Renal pelvis (tissue), 12 donors: ENCODE data around the gene BFSP1. TPM values are rescaled to one million over a fixed set of nuclear protein-coding genes. Genes with fewer than 3 reads are reported as not detected.
A peak's percentile ranks its signal among the peaks of the same experiment; 100 is the strongest.

Experiments used
- DNase-seq: peaks from one replicate; pipeline ENCODE4 v3.0.0-alpha.2; 2013
- long read RNA-seq, 16 experiments: transcript quantifications; one replicate each; lab custom pipeline, GENCODE V29; 2026
- polyA plus RNA-seq, 3 donors: library from polyadenylated mRNA; unstranded; fragments of 120-200 nt; gene quantifications; one replicate each; pipeline ENCODE4 v1.2.1, GENCODE V29; 2013; ENCODE audit not compliant: insufficient read length in 3 of 3

BFSP1 gene
- 1 to 10 TPM; 3.3 to 4.2 (median 4.1) TPM for polyA plus RNA-seq
- long read RNA-seq, donor 1, partial matches to known transcripts, result 0 of 1 reads
- long read RNA-seq, donor 1, other reads (novel, unspliced or antisense), result 0 of 1 reads
- long read RNA-seq, donor 2, partial matches to known transcripts, result 949 of 1,005 reads
- long read RNA-seq, donor 2, other reads (novel, unspliced or antisense), result 55 of 1,005 reads
- long read RNA-seq, donor 3, result 0 reads
- long read RNA-seq, donor 4, partial matches to known transcripts, result 0 of 3 reads
- long read RNA-seq, donor 4, other reads (novel, unspliced or antisense), result 0 of 3 reads
- long read RNA-seq, donor 5, partial matches to known transcripts, result 286 of 491 reads
- long read RNA-seq, donor 5, other reads (novel, unspliced or antisense), result 205 of 491 reads
- long read RNA-seq, donor 6, partial matches to known transcripts, result 454 of 913 reads
- long read RNA-seq, donor 6, other reads (novel, unspliced or antisense), result 459 of 913 reads
- long read RNA-seq, donor 7, partial matches to known transcripts, result 992 of 1,054 reads
- long read RNA-seq, donor 7, other reads (novel, unspliced or antisense), result 62 of 1,054 reads
- long read RNA-seq, donor 8, partial matches to known transcripts, result 0 of 2 reads
- long read RNA-seq, donor 8, other reads (novel, unspliced or antisense), result 0 of 2 reads
- long read RNA-seq, donor 9, partial matches to known transcripts, result 721 of 780 reads
- long read RNA-seq, donor 9, other reads (novel, unspliced or antisense), result 59 of 780 reads
- long read RNA-seq, donor 10, partial matches to known transcripts, result 0 of 1 reads
- long read RNA-seq, donor 10, other reads (novel, unspliced or antisense), result 0 of 1 reads
- long read RNA-seq, donor 11, partial matches to known transcripts, result 0 of 2 reads
- long read RNA-seq, donor 11, other reads (novel, unspliced or antisense), result 0 of 2 reads
- long read RNA-seq, donor 12, partial matches to known transcripts, result 0 of 1 reads
- long read RNA-seq, donor 12, other reads (novel, unspliced or antisense), result 0 of 1 reads
- long read RNA-seq, donor 13, result 0 reads
- long read RNA-seq, donor 14, partial matches to known transcripts, result 1,183 of 1,257 reads
- long read RNA-seq, donor 14, other reads (novel, unspliced or antisense), result 72 of 1,257 reads
- long read RNA-seq, donor 15, result 0 reads
- long read RNA-seq, donor 16, partial matches to known transcripts, result 0 of 3 reads
- long read RNA-seq, donor 16, other reads (novel, unspliced or antisense), result 0 of 3 reads

DNA sequence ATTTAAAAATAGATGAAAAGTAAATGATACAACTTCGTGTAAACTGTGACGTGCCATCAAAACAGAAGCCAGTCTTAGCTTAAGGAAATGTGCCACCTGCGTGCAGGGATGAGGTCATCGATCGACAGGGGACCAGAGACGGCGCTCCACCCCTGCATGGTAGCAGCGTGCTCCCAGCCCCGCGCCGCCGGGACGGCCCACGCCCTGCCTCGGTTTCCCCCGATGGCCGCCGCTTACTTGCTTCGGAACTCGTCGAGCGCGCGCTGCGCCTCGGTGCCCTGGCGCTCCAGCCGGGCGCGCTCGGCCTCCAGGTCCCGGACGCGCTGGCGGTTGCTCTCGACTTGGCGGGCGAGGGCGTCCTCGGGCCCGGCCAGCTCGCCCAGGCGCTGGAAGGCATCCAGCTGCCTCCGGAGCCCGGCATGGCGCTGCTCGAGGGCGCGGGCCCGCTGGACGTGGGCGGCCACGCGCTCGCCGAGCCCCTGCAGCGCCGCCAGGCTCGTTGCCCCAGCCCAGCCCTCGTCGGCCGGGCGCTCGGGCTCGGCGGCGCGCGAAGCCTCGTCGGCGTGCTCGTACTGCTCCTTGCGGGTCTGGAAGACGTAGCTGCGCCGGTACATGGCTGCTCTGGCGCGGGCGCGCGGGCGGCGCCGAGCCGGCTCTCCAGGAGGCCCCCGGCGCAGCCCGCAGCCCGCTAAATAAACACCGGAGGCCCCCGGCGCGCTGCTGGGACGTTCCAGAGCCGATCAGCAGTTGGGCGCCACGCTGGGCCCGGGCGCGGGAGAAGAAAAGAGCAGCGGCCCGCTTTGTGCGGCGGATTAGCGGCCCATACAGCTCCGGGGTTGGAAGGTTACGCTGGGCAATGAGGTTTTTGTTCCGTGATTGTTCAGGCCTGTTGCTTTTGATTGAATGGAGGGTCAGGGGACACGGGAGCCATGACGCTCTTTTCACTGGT lies at the start of gene BFSP1:
Gene BFSP1 (minus strand): TSS at position 664 of the 949 bp plus-strand sequence. CDS start 50 bp downstream, at position 614.
- DNase-seq, result no peak

DNA sequence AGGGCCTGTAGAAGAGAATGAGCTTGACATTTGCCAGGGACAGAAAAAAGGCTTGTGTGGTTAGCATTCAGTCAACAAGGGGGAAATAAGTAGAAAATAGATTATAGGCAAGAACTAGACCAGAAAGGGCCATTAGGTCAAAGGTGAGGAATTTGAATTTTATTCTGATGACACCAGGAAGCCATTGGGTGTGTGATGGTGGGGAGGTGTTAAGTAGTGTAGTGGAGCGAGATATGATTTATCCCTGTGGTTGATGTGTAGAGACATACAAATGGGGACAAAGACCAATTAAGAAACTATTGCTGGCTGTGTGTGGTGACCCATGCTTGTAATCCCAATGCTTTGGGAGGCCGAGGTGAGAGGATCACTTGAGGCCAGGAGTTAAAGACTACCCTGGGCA lies 49.7 kb upstream of the BFSP1 start:
- DNase-seq, result no peak

GRCh38 chr20:17579369-17580039 lies 48.3 kb upstream of the BFSP1 start:
- no peak for DNase-seq

DNA sequence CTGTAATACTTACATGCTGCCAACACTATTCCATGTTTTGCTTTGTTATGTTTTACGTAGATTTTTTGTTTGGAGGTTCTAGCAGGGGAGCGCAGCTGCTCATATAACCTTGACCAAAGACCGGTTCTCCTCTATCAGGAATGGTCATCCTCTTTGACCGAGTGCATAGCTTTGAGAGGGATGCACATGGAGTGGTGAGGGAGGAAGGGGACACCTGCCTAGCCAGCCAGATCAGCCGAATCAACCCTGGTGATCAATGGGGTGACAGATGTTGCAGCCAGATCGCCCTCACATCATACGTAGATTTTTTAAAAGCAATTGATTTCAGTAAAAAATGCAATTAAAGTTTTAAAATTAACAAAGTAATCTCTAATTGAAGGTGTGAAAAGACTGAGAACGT lies 45.0 kb upstream of the BFSP1 start:
- no peak for DNase-seq

DNA sequence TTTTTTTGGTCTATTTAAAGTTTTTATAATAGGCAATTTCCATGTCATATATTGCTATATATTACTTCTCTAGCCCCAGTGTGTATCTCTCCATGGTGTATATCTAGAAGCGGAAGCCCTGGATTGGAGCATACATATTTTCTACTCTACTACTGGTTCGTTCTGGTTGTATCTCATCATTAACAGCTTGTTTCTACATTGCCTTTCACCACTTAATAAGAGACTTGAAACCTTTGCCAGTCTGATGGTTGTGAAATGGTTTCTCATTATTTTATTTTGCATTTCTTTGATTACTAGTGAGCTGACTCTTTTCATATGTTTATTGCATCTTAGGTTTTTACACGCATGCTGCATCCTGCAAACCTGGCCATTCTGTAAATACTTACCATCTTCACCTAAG lies 42.3 kb upstream of the BFSP1 start:
- no peak for DNase-seq

DNA sequence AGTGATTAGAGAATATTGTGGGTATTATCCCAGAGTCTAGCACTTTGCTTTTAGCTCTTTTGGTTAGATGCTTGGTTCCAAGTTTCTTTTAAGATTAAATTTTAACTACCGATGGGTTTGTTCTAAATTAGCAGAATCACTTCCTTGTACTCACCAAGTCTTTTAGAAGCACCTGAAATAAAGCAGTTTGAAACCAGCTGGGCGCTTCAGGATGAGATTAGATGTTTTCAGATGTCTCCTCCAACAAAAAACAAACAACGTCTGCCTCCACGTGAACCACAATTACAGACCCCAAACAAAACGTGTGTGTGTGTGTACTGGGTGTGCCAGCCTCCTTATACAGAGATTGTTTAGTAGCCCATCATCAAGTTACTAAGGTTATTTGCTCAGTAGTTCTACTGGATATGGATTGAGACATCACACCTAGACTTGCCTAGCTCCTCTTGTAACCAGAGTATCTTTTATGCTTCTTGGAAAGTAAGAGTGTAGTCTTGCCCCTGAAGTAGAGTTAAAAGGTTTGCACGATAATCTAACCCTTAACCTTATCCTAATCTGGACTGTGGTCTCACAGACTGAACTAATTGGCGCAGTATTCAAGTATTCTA lies 41.0 kb upstream of the BFSP1 start:
- DNase-seq, result no peak

- no peak for DNase-seq
Measured at GRCh38 chr20:17571153-17571527, 40.0 kb upstream of the BFSP1 start.

GRCh38 chr20:17570347-17571152 lies 39.4 kb upstream of the BFSP1 start:
- DNase-seq, result peak; percentile 69

DNA sequence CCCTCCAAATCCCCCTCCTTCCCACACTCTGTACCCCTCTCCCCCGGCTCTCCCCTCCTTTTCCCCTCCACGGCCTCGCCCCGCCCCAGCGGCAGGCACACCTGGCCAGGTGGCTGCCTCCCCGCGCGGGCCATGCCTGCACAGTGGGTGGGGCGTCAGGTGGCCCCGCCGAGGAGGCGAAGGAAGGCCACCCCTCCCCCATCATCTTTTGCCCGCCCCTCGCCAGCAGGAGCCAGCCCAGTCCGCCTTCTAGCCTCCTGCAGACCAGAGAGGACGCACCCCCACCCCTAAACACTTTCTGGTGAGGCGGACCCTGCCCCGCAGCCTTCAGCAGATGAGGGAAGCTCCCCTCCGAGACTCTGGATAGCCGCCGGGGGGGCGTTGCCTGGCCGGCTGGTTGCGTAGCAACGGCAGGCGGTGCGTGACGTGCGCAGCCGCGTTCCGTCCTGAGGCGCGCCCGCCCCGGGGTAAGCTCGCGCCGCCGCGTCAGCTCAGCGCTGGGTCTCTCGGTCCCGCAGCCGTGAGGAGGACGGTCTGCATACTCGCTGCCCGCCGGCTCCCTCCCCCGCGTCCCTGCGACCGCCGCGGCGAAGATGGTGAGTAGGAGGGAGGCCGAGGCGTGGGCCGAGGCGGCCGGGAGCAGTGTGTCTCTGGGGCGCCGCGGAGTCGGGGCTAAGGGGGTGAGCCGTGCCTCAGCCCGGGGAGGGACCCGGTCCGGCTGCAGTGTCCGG lies 38.6 kb upstream of the BFSP1 start, which contains the start of gene DSTN:
Gene DSTN (plus strand): TSS at position 460 of the 731 bp plus-strand sequence. CDS start 134 bp downstream, at position 594.
- DNase-seq, result peak; percentile 94

DNA sequence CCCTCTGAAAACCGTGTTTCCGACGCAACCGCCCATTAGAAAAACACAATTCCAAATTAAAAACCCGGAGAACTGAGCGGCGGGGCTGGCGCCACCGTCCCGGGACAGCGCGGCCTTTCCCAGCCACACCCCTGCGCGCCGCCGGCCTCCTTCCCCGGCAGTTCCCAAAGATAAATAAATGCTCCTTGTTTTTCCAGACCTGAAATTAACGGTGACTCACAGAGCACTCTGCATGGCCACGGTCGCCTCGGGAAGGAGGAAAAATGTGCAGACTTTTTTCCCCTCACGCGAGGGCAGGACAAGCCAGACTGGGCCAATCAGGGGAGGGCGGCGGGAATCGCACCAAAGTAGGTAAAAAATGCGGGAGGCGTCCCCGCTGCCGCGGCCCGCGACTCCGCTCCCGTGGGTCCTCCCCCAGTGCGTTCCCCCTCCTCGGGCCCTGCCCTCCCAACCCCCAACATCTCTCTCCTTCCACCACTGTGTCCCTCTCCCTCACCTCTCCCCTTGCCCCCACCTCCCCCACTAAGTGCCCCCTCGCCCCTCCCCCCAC lies 37.9 kb upstream of the BFSP1 start:
- DNase-seq, result peak; percentile 77

GRCh38 chr20:17568045-17568788 lies 37.0 kb upstream of the BFSP1 start:
- DNase-seq, result no peak

DNA sequence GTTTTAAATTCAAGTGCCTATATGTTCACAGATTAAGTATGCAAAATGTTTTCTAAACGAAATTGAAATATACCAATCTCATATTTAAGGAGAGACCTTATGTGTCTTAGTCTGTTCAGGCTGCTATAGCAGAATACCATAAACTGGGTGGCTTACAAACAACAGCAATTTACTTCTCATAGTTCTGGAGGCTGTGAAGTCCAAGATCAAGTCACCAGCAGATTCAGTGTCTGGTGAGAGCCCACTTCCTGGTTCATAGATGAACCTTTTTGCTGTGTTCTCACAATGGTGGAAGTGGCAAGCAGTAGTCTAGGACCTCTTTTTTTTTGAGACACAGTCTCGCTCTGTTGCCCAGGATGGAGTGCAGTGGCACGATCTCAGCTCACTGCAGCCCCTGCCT lies 35.2 kb upstream of the BFSP1 start:
- no peak for DNase-seq

GRCh38 chr20:17565169-17565845 lies 34.1 kb upstream of the BFSP1 start:
- DNase-seq, result no peak

- no peak for DNase-seq
Measured at GRCh38 chr20:17562804-17563305, 31.7 kb upstream of the BFSP1 start.

GRCh38 chr20:17560344-17561074 lies 29.3 kb upstream of the BFSP1 start:
- DNase-seq, result no peak

DNA sequence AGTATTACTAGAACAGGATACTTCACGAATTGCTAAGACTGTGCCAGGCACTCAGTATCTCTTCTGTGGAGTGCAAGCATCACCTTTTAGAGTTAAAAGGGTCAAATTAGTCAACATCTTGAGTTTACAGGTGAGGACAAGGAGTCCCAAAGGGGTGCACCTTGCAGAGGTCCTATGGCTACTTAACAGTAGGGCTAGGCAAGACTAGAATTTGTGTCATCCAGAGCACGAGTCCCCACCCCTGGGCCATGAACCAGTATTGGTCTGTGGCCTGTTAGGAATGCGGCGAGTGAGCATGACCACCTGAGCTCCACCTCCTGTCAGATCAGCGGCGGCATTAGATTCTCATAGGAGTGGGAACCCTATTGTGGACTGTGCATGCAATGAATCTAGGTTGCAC lies 28.2 kb upstream of the BFSP1 start:
- DNase-seq, result no peak
